Esophagus (tissue), 2 donors: ENCODE data around the gene CENPB. TPM values are rescaled to one million over a fixed set of nuclear protein-coding genes. Genes with fewer than 3 reads are reported as not detected.
A peak's percentile ranks its signal among the peaks of the same experiment; 100 is the strongest.

Source experiments
- H3K27ac ChIP-seq, 2 donors: one replicate each; pipeline ENCODE4 v1.5.1; 2013; ENCODE audit warnings: low read depth in 2 of 2, mild to moderate bottlenecking in 2 of 2, inconsistent platforms in 1 of 2, low read length in 1 of 2, moderate library complexity in 1 of 2
- H3K27me3 ChIP-seq, 2 donors: one replicate each; pipeline ENCODE4 v1.6.1; 2013; ENCODE audit warnings: low read length in 2 of 2, control low read depth in 1 of 2, mild to moderate bottlenecking in 1 of 2; ENCODE audit not compliant: insufficient read depth in 2 of 2, control insufficient read depth in 1 of 2
- H3K36me3 ChIP-seq, 2 donors: one replicate each; pipeline ENCODE4 v1.6.1; 2013; ENCODE audit warnings: low read length in 1 of 2; ENCODE audit not compliant: control insufficient read depth in 2 of 2, insufficient read depth in 2 of 2
- H3K4me1 ChIP-seq, 2 donors: one replicate each; pipeline ENCODE4 v1.6.1; 2013; ENCODE audit warnings: low read length in 1 of 2; ENCODE audit not compliant: control insufficient read depth in 2 of 2, insufficient read depth in 2 of 2
- H3K4me3 ChIP-seq, 2 donors: one replicate each; pipeline ENCODE4 v1.5.1; 2013; ENCODE audit warnings: low read length in 2 of 2, mild to moderate bottlenecking in 2 of 2, low read depth in 1 of 2, moderate library complexity in 1 of 2
- H3K9me3 ChIP-seq, 2 donors: one replicate each; pipeline ENCODE4 v1.6.1; 2013; ENCODE audit warnings: mild to moderate bottlenecking in 2 of 2, low read depth in 1 of 2, low read length in 1 of 2, moderate library complexity in 1 of 2; ENCODE audit not compliant: control insufficient read depth in 2 of 2, insufficient read depth in 1 of 2
- WGBS, 2 donors: extraction: QIAGEN DNeasy Blood & Tissue Kit; methylation state at CpG; one replicate each; pipeline ENCODE4 v1.1.7; 2013; 5-methylcytosine and 5-hydroxymethylcytosine counted together
- polyA plus RNA-seq, 2 donors: library from polyadenylated mRNA; stranded (reverse); fragments of 200-250 nt; gene quantifications; one replicate each; pipeline ENCODE4 v1.2.3, GENCODE V29; 2013
- donor health status: healthy with polysubstance abuse.
- donor health status: Bipolar disorder and iron deficiency.

The CENPB gene
- polyA plus RNA-seq, 2 donors, result 33.3 to 43.4 TPM

DNA sequence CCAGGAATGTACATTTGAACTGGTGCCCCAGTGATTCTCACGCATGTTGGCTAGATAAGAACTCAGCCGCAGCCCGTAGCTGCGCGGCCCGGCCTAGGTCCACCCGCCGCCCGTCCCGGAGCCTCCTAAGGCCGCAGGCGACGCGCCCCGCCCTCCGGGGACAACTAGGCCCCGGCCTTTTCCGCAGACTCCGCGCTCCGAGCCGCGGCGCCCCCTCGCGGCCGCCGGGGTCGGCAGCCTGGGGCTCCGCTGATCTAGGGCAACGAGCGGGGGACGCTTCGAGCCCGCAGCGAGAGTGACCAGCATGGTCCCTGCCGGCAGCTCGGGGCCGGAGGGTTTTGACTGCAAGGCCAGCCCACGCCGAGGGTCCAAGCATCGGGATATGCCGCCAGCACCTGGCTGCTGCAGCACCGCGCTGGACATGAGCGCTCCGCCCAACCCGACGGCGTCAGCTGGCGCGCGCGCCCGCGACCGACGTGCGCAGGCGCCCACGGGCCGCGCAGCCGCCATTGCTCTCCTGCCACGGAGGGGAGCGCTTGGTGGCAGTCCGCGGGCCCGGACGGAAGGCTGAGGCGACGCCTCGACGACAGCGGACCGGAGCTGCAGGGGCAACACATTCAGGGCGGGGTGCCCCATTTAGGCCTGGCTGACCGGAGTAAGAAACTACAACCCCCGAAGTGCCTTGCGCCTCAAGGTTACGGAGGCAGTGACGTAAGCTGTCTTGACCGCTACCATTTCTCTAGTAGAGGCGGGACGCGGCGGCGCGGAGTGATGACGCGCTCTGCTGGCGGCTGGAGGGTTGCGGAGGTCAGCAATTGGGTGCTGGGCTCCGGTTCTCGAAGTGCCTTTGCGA is 33.7 kb upstream of the CENPB start, which contains the start of gene AP5S1:
TSS of gene AP5S1 (plus strand) at position 500 of the 853 bp plus-strand sequence. CDS start 1,571 bp downstream, outside the sequence.
- 0% methylated on average over 82 to 96 of the region's 96 CpGs for WGBS, 2 donors
- Histone ChIP-seq H3K27me3 (no peaks in the 10 kb centered on the region), H3K27ac (peak within 1 kb of the TSS; percentile 98 to 100)

GRCh38 chr20:3819411-3820047 is 33.0 kb upstream of the CENPB start:
- H3K4me3 ChIP-seq, result peak overlapping the region; percentile 73 to 82
- WGBS, 2 donors, result 63 to 64% methylated on average over 20 of the region's 20 CpGs
- peaks cover 6 to 11% of the 10 kb centered on the region in 2 donors for H3K4me1 ChIP-seq

More for the DNA sequence above, 33.7 kb upstream of the CENPB start, which contains the start of gene AP5S1:
- Histone ChIP-seq H3K9me3 (no peaks in the 10 kb centered on the region), H3K4me1 (peaks cover 6 to 11% of the 10 kb centered on the region in 2 donors), H3K36me3 (peaks cover 8 to 19% of the 10 kb centered on the region in 2 donors), H3K4me3 (peak within 1 kb of the TSS; percentile 73 to 82)

GRCh38 chr20:3818155-3819151 is 31.9 kb upstream of the CENPB start:
- WGBS, 2 donors, result 63 to 72% methylated on average over 8 of the region's 8 CpGs
- no peaks in the 10 kb centered on the region for H3K9me3 ChIP-seq
- H3K4me3 ChIP-seq, result no peak overlapping the region
- peaks cover 0 to 11% of the 10 kb centered on the region in 2 donors for H3K36me3 ChIP-seq
- H3K4me1 ChIP-seq, result peaks cover 6 to 11% of the 10 kb centered on the region in 2 donors
- no peaks in the 10 kb centered on the region for H3K27me3 ChIP-seq
- H3K27ac ChIP-seq, result peak overlapping the region; percentile 31 to 69

More at GRCh38 chr20:3819411-3820047, 33.0 kb upstream of the CENPB start:
- peaks cover 8 to 19% of the 10 kb centered on the region in 2 donors for H3K36me3 ChIP-seq
- H3K27me3 ChIP-seq, result no peaks in the 10 kb centered on the region
- H3K9me3 ChIP-seq, result no peaks in the 10 kb centered on the region
- H3K27ac ChIP-seq, result peak overlapping the region; percentile 98 to 100

GRCh38 chr20:3815703-3816315 is 29.3 kb upstream of the CENPB start:
- H3K27ac ChIP-seq, result no peak overlapping the region
- H3K27me3 ChIP-seq, result no peaks in the 10 kb centered on the region
- H3K4me3 ChIP-seq, result no peak overlapping the region
- no peaks in the 10 kb centered on the region for H3K9me3 ChIP-seq
- H3K36me3 ChIP-seq, result no peaks in the 10 kb centered on the region
- whole genome bisulfite sequencing, 2 donors, result 73 to 75% methylated on average over 9 of the region's 9 CpGs
- H3K4me1 ChIP-seq, result peaks cover 9 to 11% of the 10 kb centered on the region in 2 donors

DNA sequence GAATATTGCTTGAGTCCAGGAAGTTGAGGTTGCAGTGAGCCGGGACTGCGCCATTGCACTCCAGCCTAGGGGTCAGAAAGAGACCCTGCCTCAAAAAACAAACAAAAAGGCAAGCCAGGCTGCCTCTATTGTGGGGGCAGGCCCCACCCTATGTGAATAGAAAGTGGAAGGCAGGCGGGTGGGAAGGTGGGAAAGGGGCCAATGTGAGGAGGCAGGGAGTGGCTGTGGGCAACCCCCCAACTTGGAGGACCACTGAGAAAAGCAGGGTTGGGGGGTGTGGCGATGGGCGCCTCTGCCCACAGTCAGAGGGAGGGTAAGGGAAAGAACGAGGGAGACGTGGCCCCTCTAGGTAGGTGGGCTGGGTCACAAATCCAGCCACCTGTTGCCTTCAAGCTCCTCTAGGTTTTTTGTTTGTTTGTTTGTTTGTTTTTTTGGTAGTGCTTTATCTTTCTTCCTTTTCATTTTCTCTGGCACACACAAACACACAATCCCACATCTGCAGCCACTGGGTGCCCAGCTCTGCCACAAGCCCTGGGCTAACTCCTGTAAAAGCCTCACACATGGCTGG is 28.5 kb upstream of the CENPB start:
- peaks cover 9 to 13% of the 10 kb centered on the region in 2 donors for H3K4me1 ChIP-seq
- H3K27ac ChIP-seq, result peak overlapping the region in 1 of 2 donors; percentile 8
- H3K4me3 ChIP-seq, result no peak overlapping the region
- no peaks in the 10 kb centered on the region for H3K27me3 ChIP-seq
- no peaks in the 10 kb centered on the region for H3K36me3 ChIP-seq
- H3K9me3 ChIP-seq, result no peaks in the 10 kb centered on the region
- WGBS, 2 donors, result 76 to 82% methylated on average over 7 of the region's 7 CpGs

GRCh38 chr20:3813848-3814581 is 27.5 kb upstream of the CENPB start:
- no peaks in the 10 kb centered on the region for H3K27me3 ChIP-seq
- no peak overlapping the region for H3K27ac ChIP-seq
- no peaks in the 10 kb centered on the region for H3K9me3 ChIP-seq
- H3K36me3 ChIP-seq, result no peaks in the 10 kb centered on the region
- peaks cover 9 to 12% of the 10 kb centered on the region in 2 donors for H3K4me1 ChIP-seq
- 68 to 82% methylated on average over 12 of the region's 12 CpGs for WGBS, 2 donors
- H3K4me3 ChIP-seq, result no peak overlapping the region

- Histone ChIP-seq H3K27ac (peak overlapping the region; percentile 9 to 82), H3K27me3 (no peaks in the 10 kb centered on the region), H3K36me3 (no peaks in the 10 kb centered on the region), H3K4me3 (no peak overlapping the region), H3K9me3 (no peaks in the 10 kb centered on the region), H3K4me1 (peaks cover 2 to 4% of the 10 kb centered on the region in 2 donors)
- WGBS, 2 donors, result 59 to 60% methylated on average over 8 of the region's 8 CpGs
Measured at GRCh38 chr20:3812975-3813847, 26.7 kb upstream of the CENPB start.
